H1 (cell line): Measurements from ENCODE around the gene RTCB. TPM values are rescaled to one million over a fixed set of nuclear protein-coding genes. Genes with fewer than 3 reads are reported as not detected.

ENCODE experiments used
- CTCF ChIA-PET: fragments of 300-600 bp; sonication (Branson Sonifier 250); formaldehyde crosslinking; loops from one replicate; lab custom pipeline; 2021; ENCODE audit not compliant: partially characterized antibody; lab: Charles Lee
- POLR2A ChIA-PET: fragments of 300-600 bp; sonication (Branson Sonifier 250); formaldehyde crosslinking; loops from one replicate; lab custom pipeline; 2021; ENCODE audit warnings: inconsistent platforms; ENCODE audit not compliant: partially characterized antibody; lab: Charles Lee
- DNase-seq, 2 experiments: peaks; one replicate each; pipeline versions ENCODE4 v3.0.0 to v3.0.0-alpha.2; 2010 to 2022; ENCODE audit warnings: low spot score in 2 of 2, low read depth in 1 of 2, mixed read lengths in 1 of 2
- FAIRE-seq: peaks from 2 replicates; lab custom pipeline; 2011; peaks lifted over from hg19 to GRCh38; lab: Jason Lieb, UNC
- H2AFZ ChIP-seq: 2 replicates; pipeline ENCODE4 v1.8.1; 2012; ENCODE audit warnings: low read length, inconsistent platforms
- H2AK5ac ChIP-seq: 2 replicates; pipeline ENCODE4 v1.6.1; 2013; ENCODE audit warnings: low read depth, low read length
- H2BK120ac ChIP-seq: replicated peaks from 2 replicates; pipeline ENCODE3; 2013; ENCODE audit warnings: low read depth, low read length, inconsistent platforms
- H2BK12ac ChIP-seq: 2 replicates; pipeline ENCODE4 v1.6.1; 2013; ENCODE audit warnings: low read depth, low read length
- H2BK15ac ChIP-seq: 2 replicates; pipeline ENCODE4 v1.6.1; 2013; ENCODE audit warnings: low read length
- H2BK20ac ChIP-seq: 2 replicates; pipeline ENCODE4 v1.6.1; 2013; ENCODE audit warnings: low read length
- H2BK5ac ChIP-seq: 2 replicates; pipeline ENCODE4 v1.6.1; 2013; ENCODE audit warnings: low read depth, low read length
- H3K14ac ChIP-seq: 2 replicates; pipeline ENCODE4 v1.6.1; 2013; ENCODE audit warnings: inconsistent platforms; ENCODE audit not compliant: insufficient read length
- H3K18ac ChIP-seq: 2 replicates; pipeline ENCODE4 v1.6.1; 2013; ENCODE audit warnings: low read length; ENCODE audit errors: extremely low read depth
- H3K23ac ChIP-seq: 2 replicates; pipeline ENCODE4 v1.6.1; 2013; ENCODE audit warnings: inconsistent platforms; ENCODE audit not compliant: insufficient read length
- H3K23me2 ChIP-seq: 2 replicates; pipeline ENCODE4 v1.6.1; 2013; ENCODE audit warnings: low read depth, low read length
- H3K27ac ChIP-seq: 2 replicates; pipeline ENCODE4 v1.6.1; 2011; ENCODE audit warnings: low read depth, low read length, inconsistent platforms
- H3K27me3 ChIP-seq, 4 experiments: replicated peaks in 1 of 4; 1 replicate in 1 of 4; 2 replicates in 3 of 4; pipeline versions ENCODE4 v1.6.1 to v1.8.1; 2011 to 2013; ENCODE audit warnings: low read length in 3 of 4, mild to moderate bottlenecking in 3 of 4, inconsistent platforms in 2 of 4, mixed read lengths in 2 of 4, moderate library complexity in 1 of 4; ENCODE audit not compliant: control insufficient read depth in 3 of 4, insufficient read depth in 3 of 4; ENCODE audit errors: extremely low read depth in 1 of 4
- H3K36me3 ChIP-seq, 4 experiments: 2 replicates each; pipeline versions ENCODE4 v1.6.1 to v1.8.1; 2011 to 2013; ENCODE audit warnings: mild to moderate bottlenecking in 4 of 4, low read length in 3 of 4, moderate library complexity in 2 of 4, control low read depth in 1 of 4, inconsistent platforms in 1 of 4; ENCODE audit not compliant: insufficient read depth in 4 of 4, control insufficient read depth in 2 of 4
- H3K4ac ChIP-seq: replicated peaks from 2 replicates; pipeline ENCODE3; 2013; ENCODE audit warnings: low read length, low read depth, mixed read lengths, inconsistent platforms; ENCODE audit not compliant: insufficient read length
- H3K4me1 ChIP-seq, 4 experiments: replicated peaks in 1 of 4; 1 replicate in 1 of 4; 2 replicates in 3 of 4; pipeline versions ENCODE4 v1.6.1 to v1.8.1; 2011 to 2013; ENCODE audit warnings: low read length in 3 of 4, inconsistent platforms in 2 of 4, mixed read lengths in 1 of 4; ENCODE audit not compliant: insufficient read depth in 4 of 4, control insufficient read depth in 3 of 4
- H3K4me2 ChIP-seq, 2 experiments: 2 replicates each; pipeline versions ENCODE4 v1.6.1 to v1.8.1; 2011 to 2013; ENCODE audit warnings: low read depth in 2 of 2, low read length in 2 of 2, control low read depth in 1 of 2, inconsistent platforms in 1 of 2, mild to moderate bottlenecking in 1 of 2; ENCODE audit not compliant: insufficient read depth in 1 of 2
- H3K4me3 ChIP-seq, 4 experiments: fragments of 200-600, 300-600 bp in 1 of 4; sonication (generic), shearing (Covaris generic), sonication (Bioruptor Twin) in 1 of 4; 2 replicates each; pipeline versions ENCODE4 v1.5.1 to v1.8.1; 2011 to 2016; ENCODE audit warnings: low read length in 4 of 4, low read depth in 3 of 4, control low read depth in 2 of 4, inconsistent platforms in 2 of 4, mild to moderate bottlenecking in 2 of 4, mixed read lengths in 1 of 4, moderate library complexity in 1 of 4; ENCODE audit not compliant: insufficient read depth in 2 of 4; ENCODE audit errors: extremely low read depth in 1 of 4
- H3K56ac ChIP-seq: replicated peaks from 2 replicates; pipeline ENCODE3; 2013; ENCODE audit warnings: low read depth, mild to moderate bottlenecking, mixed read lengths, low read length, inconsistent platforms; ENCODE audit not compliant: insufficient read length
- H3K79me1 ChIP-seq: 2 replicates; pipeline ENCODE4 v1.6.1; 2013; ENCODE audit warnings: low read depth, low read length, control low read depth
- H3K79me2 ChIP-seq, 2 experiments: 2 replicates each; pipeline versions ENCODE4 v1.6.1 to v1.8.1; 2012 to 2013; ENCODE audit warnings: low read length in 2 of 2, mild to moderate bottlenecking in 2 of 2, inconsistent platforms in 1 of 2; ENCODE audit not compliant: insufficient read depth in 2 of 2, control insufficient read depth in 1 of 2
- H3K9ac ChIP-seq, 4 experiments: replicated peaks in 1 of 4; 1 replicate in 1 of 4; 2 replicates in 3 of 4; pipeline versions ENCODE4 v1.6.1 to v1.8.1; 2011 to 2013; ENCODE audit warnings: low read depth in 3 of 4, low read length in 3 of 4, control low read depth in 2 of 4, mild to moderate bottlenecking in 2 of 4, moderate library complexity in 2 of 4, inconsistent platforms in 1 of 4; ENCODE audit errors: extremely low read depth in 1 of 4
- H3K9me3 ChIP-seq, 2 experiments: 2 replicates each; pipeline versions ENCODE4 v1.6.1 to v1.8.1; 2012 to 2013; ENCODE audit warnings: mild to moderate bottlenecking in 2 of 2, moderate library complexity in 2 of 2, control low read depth in 1 of 2, inconsistent platforms in 1 of 2, low read depth in 1 of 2, low read length in 1 of 2, mixed read lengths in 1 of 2; ENCODE audit not compliant: insufficient read depth in 2 of 2
- H4K20me1 ChIP-seq, 2 experiments: replicated peaks in 1 of 2; 2 replicates each; pipeline versions ENCODE3 to v1.8.1; 2011 to 2013; ENCODE audit warnings: inconsistent platforms in 2 of 2, low read length in 2 of 2, mild to moderate bottlenecking in 1 of 2; ENCODE audit not compliant: insufficient read depth in 2 of 2, control insufficient read depth in 1 of 2
- H4K5ac ChIP-seq: 2 replicates; pipeline ENCODE4 v1.6.1; 2013; ENCODE audit warnings: low read length, low read depth, mixed read lengths, inconsistent platforms; ENCODE audit not compliant: insufficient read length
- H4K8ac ChIP-seq: 2 replicates; pipeline ENCODE4 v1.8.0; 2013; ENCODE audit warnings: mild to moderate bottlenecking, moderate library complexity, low read length, inconsistent platforms; ENCODE audit not compliant: insufficient read depth; ENCODE audit errors: extremely low read depth
- H4K91ac ChIP-seq: replicated peaks from 2 replicates; pipeline ENCODE3; 2013; ENCODE audit warnings: low read length, mixed read lengths, inconsistent platforms; ENCODE audit not compliant: insufficient read length
- CHD1 ChIP-seq: IDR thresholded peaks from 2 replicates; pipeline ENCODE4 v1.6.1; 2012; ENCODE audit warnings: low read depth, low read length, improper control_type of control experiment
- EP300 ChIP-seq, 2 experiments: IDR thresholded peaks; 1 replicate in 1 of 2; 2 replicates in 1 of 2; pipeline ENCODE4 v1.6.1; 2011 to 2012; ENCODE audit warnings: low read depth in 2 of 2, low read length in 2 of 2, mild to moderate bottlenecking in 2 of 2, borderline replicate concordance in 1 of 2, inconsistent platforms in 1 of 2, moderate library complexity in 1 of 2
- KDM1A ChIP-seq: fragments of 200-600, 300-600 bp; sonication (generic); IDR thresholded peaks from 2 replicates; pipeline ENCODE4 v1.7.1; 2016; ENCODE audit warnings: mild to moderate bottlenecking, low read length, borderline replicate concordance
- KDM4A ChIP-seq: IDR thresholded peaks from one replicate; pipeline ENCODE4 v1.7.1; 2012; ENCODE audit warnings: low read depth, mild to moderate bottlenecking, moderate library complexity, low read length, inconsistent platforms; ENCODE audit not compliant: severe bottlenecking
- WGBS, 2 experiments: shearing (Covaris generic) in 1 of 2; methylation state at CpG; one replicate each; pipeline versions ENCODE4 v1.1.6 to v1.1.7; 2013 to 2015; ENCODE audit warnings: low lambda C conversion rate in 2 of 2, mixed read lengths in 2 of 2, inconsistent platforms in 1 of 2, low coverage in 1 of 2, missing lambda C conversion rate in 1 of 2; ENCODE audit not compliant: insufficient replicate concordance in 2 of 2, insufficient coverage in 1 of 2, insufficient read length in 1 of 2; ENCODE audit errors: extremely low coverage in 1 of 2, missing lambda C conversion rate in 1 of 2; 5-methylcytosine and 5-hydroxymethylcytosine counted together
- polyA plus RNA-seq, 7 experiments: library from polyadenylated mRNA; depleted of rRNA in 3 of 7; stranded (reverse) in 5 of 7; unstranded in 2 of 7; fragments of >200 nt in 5 of 7; fragments of 200-250 nt in 2 of 7; gene quantifications; 1 replicate in 5 of 7; 2 replicates in 1 of 7; 4 replicates in 1 of 7; pipeline versions ENCODE4 v1.2.1 to v1.2.3, GENCODE V29; 2011 to 2013; ENCODE audit warnings: missing spikeins in 2 of 7, mixed read lengths in 2 of 7
- total RNA-seq: library from RNA; stranded (reverse); fragmentation: NEBNext Ultra II Directional; extraction: Animal tissue kit (Norgen Biotek cat#: 25700); gene quantifications from 2 replicates; pipeline ENCODE4 v1.2.1, GENCODE V29; 2021

Gene RTCB
- total and polyA plus RNA-seq, 2 of the 8 experiments (the other 6 are each of a cell fraction or from before 2014, with no cell fraction given): 104 to 114 TPM

DNA sequence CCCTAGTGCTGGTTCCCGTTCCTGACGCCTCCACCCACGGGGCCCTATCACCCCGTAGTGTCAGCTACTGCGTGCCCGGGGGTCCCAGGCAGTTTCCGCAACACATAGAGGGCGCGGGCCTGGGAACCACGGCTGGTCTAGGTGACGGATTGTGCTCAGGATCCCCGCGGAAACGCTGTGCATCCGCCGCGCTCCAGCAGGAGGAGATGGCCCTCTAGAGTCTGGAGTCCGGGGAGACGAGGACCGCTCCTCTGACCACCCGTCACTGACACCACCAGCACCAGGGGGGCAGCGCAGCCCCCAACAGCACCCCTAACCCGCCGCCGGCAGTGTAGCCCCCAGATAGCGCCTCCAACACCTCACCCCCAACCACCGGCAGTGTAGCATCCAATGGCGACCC is 58.8 kb downstream of the RTCB start:
- no peaks in the 10 kb centered on the region for H3K36me3 ChIP-seq
- peak overlapping the region; percentile 68; the same call in 1 of the 2 replicates for H2BK12ac ChIP-seq
- H2BK20ac ChIP-seq: no peak overlapping the region
- H3K4me1 ChIP-seq: peaks cover 0 to 9% (median 1%) of the 10 kb centered on the region in 4 experiments; a peak in 4 of 7 replicates
- DNase-seq (no peak), FAIRE-seq (no peak)
- no peak overlapping the region for H3K23ac ChIP-seq
- H2AFZ ChIP-seq: no peak overlapping the region
- H2BK120ac ChIP-seq: no peak overlapping the region
- no peak overlapping the region for H2AK5ac ChIP-seq
- ChIA-PET CTCF (interaction anchor here (1.6 kb wide), 1 partner anchor 38 kb away, joined by 6 read pairs; no protein-coding TSS in a partner anchor), POLR2A (interaction anchor here (1.6 kb wide), 1 partner anchor 26 kb away, joined by 3 read pairs; no protein-coding TSS in a partner anchor)
- TF ChIP-seq EP300 (IDR thresholded peaks at IDR 0.05; ENCODE audit: borderline replicate concordance in 1 of 2, low read depth in 2 of 2, low read length in 2 of 2) (no peak), CHD1 (no peak), KDM1A (no peak), KDM4A (no peak)
- no peaks in the 10 kb centered on the region for H4K20me1 ChIP-seq
- H3K4me2 ChIP-seq: no peak overlapping the region
- H3K4me3 ChIP-seq: no peak overlapping the region
- no peak overlapping the region for H3K9ac ChIP-seq
- no peaks in the 10 kb centered on the region for H3K9me3 ChIP-seq
- H2BK15ac ChIP-seq: no peak overlapping the region
- no peak overlapping the region for H3K14ac ChIP-seq
- H3K27me3 ChIP-seq: no peaks in the 10 kb centered on the region
- H3K18ac ChIP-seq: no peak overlapping the region
- no peak overlapping the region for H2BK5ac ChIP-seq
- H4K8ac ChIP-seq: peak overlapping the region; percentile 88; the same call in 1 of the 2 replicates
- no peak overlapping the region for H3K27ac ChIP-seq
- H3K79me2 ChIP-seq: no peaks in the 10 kb centered on the region
- no peak overlapping the region for H3K56ac ChIP-seq
- 92% methylated on average over 25 of the region's 28 CpGs; no CpG with 5 or more reads in 1 of the 2 experiments for WGBS, 2 experiments
- H3K23me2 ChIP-seq: no peaks in the 10 kb centered on the region
- H3K79me1 ChIP-seq: no peaks in the 10 kb centered on the region
- no peak overlapping the region for H3K4ac ChIP-seq
- no peak overlapping the region for H4K5ac ChIP-seq
- H4K91ac ChIP-seq: no peak overlapping the region
